Measurements from ENCODE around the gene ZBTB42.

ZBTB42 gene

GRCh38 chr14:104782808-104783139 is 18.1 kb upstream of the ZBTB42 start:
- DNase-seq (ENCODE audit: low read depth, low spot score): no peak

GRCh38 chr14:104783484-104784217 is 17.2 kb upstream of the ZBTB42 start:
- DNase-seq (ENCODE audit: low read depth, low spot score): no peak

- no peak for DNase-seq (ENCODE audit: low read depth, low spot score)
These were observed 16.7 kb upstream of the ZBTB42 start for GRCh38 chr14:104784218-104784568.

GRCh38 chr14:104784846-104785707 is 15.8 kb upstream of the ZBTB42 start:
- DNase-seq (ENCODE audit: low read depth, low spot score): no peak

- DNase-seq (ENCODE audit: low read depth, low spot score): no peak
These were observed 15.2 kb upstream of the ZBTB42 start for GRCh38 chr14:104785708-104786080.

GRCh38 chr14:104786091-104786586 is 14.8 kb upstream of the ZBTB42 start:
- DNase-seq (ENCODE audit: low read depth, low spot score): no peak

- DNase-seq (ENCODE audit: low read depth, low spot score): no peak
These were observed 13.9 kb upstream of the ZBTB42 start for GRCh38 chr14:104786726-104787675.

- DNase-seq (ENCODE audit: low read depth, low spot score): no peak
These were observed 13.2 kb upstream of the ZBTB42 start for GRCh38 chr14:104787736-104788135.

GRCh38 chr14:104788161-104788818 is 12.6 kb upstream of the ZBTB42 start:
- no peak for DNase-seq (ENCODE audit: low read depth, low spot score)

- no peak for DNase-seq (ENCODE audit: low read depth, low spot score)
These were observed 11.8 kb upstream of the ZBTB42 start for GRCh38 chr14:104788873-104789663.

GRCh38 chr14:104789752-104790743 is 10.9 kb upstream of the ZBTB42 start:
- no peak for DNase-seq (ENCODE audit: low read depth, low spot score)

GRCh38 chr14:104791425-104791824 is 9.5 kb upstream of the ZBTB42 start:
- DNase-seq (ENCODE audit: low read depth, low spot score): no peak

- DNase-seq (ENCODE audit: low read depth, low spot score): no peak
These were observed 8.6 kb upstream of the ZBTB42 start for GRCh38 chr14:104792101-104792884.

- no peak for DNase-seq (ENCODE audit: low read depth, low spot score)
These were observed 7.8 kb upstream of the ZBTB42 start for GRCh38 chr14:104792945-104793702.

- DNase-seq (ENCODE audit: low read depth, low spot score): no peak
These were observed 7.3 kb upstream of the ZBTB42 start for GRCh38 chr14:104793703-104793959.

- DNase-seq (ENCODE audit: low read depth, low spot score): no peak
These were observed 6.8 kb upstream of the ZBTB42 start for GRCh38 chr14:104794099-104794498.

- no peak for DNase-seq (ENCODE audit: low read depth, low spot score)
These were observed 6.3 kb upstream of the ZBTB42 start for GRCh38 chr14:104794631-104794992.
